Inferior parietal cortex (tissue), 1 donor: Measurements from ENCODE around the gene NOL12.
"Not testable (repeated sequence)": the region's sequence is repeated elsewhere in the genome, so short reads cannot be mapped to it uniquely, and the experiment has no call there.

ENCODE experiments used
- DNase-seq: peaks from one replicate; pipeline ENCODE4 v3.0.0-alpha.2; 2016; ENCODE audit errors: extremely low spot score

Gene NOL12

DNA sequence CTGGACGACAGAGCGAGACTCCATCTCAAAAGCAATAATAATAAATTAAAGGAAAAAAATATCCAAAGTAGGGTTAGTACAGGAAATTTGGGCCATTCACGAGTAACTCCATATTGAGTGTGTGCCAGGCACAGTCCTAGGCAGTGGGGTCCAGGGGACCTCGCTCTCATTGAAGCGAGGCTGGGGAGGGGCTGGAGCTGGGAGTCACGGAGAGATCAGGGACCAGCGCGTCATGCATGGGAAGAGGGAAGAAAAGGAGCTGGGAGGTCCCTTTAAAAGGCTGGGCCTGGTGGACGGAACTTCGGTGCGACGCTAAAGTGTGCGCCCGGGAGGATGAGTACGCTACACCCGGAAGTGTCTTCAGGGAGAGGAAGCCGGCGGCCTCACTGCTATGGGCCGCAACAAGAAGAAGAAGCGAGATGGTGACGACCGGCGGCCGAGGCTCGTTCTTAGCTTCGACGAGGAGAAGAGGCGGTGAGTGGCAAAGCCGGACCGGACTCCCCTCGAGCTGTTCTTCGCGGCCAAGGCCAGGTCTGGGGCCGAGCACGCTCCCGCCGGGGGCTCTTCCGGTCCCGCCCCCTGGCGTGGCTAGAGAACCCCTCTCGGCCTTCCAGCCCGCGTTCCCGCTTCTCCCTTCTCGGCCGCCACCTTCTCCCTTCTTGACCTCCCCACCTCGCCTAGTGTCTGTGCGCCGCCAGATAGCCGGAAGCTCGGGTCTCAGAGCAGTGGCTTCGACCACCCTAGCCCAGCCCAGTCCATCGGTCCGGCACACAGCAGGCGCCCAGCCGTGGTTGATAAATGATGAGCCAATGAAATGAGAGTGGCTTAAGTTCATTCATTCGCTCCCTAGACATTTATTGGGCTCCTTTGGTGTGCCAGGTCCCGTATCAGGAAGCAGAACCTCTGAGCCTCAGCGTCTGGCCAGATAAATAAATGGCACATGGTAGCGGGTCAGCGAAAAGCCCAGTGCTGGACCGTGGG is at the start of gene NOL12:
TSS of gene NOL12 (plus strand) at position 342 of the 981 bp plus-strand sequence. CDS start at position 392, 50 bp downstream.
- DNase-seq, result peak; percentile 93

GRCh38 chr22:37636949-37637273 is 49.2 kb upstream of the NOL12 start:
- DNase-seq, result no peak

- DNase-seq, result no peak
Measured at GRCh38 chr22:37638391-37639069, 47.6 kb upstream of the NOL12 start.

DNA sequence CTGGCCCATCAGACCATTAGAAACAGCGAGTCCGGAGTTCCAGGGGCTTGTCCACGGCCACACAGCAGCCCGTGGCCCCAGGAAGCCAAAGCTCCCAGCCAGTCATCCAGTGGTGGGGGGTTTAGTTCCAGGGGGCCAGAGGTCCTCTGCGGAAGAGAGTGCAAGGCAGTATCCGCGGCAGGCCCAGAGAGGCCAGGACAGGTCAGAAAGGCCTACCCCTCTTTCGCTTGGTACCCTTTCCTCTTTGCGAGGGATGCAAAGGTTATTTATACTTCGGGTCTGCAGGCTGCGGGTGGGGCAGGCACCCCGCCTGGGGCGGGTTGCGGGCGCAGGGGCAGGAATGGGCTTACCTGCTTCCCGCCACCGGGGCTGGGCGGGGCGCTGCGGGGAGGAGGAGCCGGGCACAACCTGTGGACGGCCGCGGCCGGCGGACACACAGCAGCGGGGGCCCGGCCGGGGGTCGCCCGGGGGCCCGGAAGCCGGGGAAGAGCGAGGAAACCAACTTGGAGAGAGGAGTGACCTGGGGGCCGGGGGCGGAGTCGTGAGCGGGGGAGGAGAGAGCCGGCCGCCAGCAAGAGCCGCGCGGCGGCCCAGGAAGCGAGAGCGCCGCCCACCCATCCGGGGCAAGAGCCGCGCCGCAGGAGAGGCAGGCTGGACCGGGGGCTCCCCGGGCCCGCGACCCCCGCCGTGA is 46.9 kb upstream of the NOL12 start, which contains the start of gene SH3BP1:
TSS of gene SH3BP1 (plus strand) at position 600 of the 691 bp plus-strand sequence. CDS start 119 bp downstream, outside the sequence.
- no peak for DNase-seq

DNA sequence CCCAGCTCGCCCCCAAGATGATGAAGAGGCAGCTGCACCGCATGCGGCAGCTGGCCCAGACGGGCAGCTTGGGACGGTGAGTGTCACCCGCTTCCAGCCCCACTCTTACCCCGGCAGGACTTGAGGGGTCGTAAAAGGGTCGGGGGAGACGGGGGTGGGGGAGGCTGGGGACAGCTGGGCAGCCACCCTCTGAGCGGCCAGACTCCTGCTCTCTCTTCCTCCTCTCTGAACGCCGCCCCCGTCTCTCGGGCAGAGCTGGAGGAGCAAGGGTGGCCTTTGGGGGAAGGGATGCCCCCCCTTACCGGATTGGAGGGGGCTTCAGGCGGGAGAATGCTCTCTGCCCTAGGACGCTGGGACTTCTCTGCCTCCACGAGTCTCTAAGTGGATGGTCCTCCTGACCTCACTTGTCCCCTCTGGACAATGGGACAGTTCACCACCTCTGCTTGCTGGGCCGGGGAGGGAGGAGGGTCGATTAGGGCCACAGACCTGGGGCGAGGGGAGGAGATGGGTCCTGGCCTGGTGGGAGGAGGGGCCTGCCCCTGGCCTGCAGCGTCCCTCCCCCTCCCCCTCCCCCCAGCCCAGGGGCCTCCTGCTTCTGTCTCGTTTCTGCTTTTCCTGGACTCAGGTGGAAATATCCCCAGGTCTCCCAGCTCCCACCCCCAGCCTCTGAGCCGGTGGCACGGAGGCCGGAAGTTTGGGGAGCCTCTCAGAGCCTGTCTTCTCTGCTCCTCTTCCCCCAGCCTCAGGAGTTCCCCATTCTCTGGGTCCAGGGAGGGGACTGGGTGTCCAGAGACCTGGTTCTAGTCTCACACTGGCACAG is 46.2 kb upstream of the NOL12 start:
- DNase-seq, result no peak

DNA sequence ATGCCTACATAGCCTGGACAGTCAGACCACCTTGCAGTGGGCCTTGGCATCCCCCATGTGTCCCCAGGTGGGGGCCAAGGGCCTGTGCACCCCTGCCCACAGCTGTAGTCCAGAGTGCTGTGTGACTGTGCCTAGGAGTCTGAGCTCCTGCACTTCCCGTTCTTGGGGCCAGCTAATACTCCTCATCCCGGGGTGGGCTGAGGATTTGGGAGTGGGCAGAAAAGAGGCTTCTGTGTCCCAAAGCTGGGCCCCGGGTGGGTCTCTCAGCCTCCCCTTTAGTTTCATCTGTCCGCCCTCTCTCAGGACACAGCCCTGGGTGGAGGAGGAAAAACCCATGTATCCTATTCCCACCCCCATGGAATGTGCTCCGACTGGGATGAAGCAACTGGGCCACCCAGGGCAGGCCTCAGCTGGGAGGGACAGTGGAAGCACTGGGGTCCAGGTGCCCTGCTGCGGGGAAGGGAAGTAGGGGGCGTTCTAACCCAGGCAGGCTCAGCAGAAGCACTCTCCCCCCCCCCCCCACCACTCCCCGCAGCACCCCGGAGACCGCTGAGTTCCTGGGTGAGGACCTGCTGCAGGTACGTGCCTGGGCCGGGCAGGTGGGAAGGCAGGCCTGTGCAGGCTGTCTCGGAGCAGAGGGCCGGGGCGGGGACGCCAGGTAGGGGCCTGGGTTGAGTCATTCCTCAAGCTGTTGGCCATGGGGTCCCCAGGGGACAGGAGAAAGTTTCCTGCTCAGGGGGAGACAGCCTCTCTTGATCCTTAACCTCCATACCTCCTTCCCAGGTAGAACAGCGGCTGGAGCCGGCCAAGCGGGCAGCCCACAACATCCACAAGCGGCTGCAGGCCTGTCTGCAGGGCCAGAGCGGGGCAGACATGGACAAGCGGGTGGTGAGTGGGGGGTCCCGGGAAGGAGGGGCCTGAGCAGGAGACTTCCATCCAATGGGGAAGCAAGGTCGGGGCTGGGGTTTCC is 45.3 kb upstream of the NOL12 start:
- no peak for DNase-seq

- DNase-seq, result no peak
Measured at GRCh38 chr22:37641561-37641949, 44.6 kb upstream of the NOL12 start.

DNA sequence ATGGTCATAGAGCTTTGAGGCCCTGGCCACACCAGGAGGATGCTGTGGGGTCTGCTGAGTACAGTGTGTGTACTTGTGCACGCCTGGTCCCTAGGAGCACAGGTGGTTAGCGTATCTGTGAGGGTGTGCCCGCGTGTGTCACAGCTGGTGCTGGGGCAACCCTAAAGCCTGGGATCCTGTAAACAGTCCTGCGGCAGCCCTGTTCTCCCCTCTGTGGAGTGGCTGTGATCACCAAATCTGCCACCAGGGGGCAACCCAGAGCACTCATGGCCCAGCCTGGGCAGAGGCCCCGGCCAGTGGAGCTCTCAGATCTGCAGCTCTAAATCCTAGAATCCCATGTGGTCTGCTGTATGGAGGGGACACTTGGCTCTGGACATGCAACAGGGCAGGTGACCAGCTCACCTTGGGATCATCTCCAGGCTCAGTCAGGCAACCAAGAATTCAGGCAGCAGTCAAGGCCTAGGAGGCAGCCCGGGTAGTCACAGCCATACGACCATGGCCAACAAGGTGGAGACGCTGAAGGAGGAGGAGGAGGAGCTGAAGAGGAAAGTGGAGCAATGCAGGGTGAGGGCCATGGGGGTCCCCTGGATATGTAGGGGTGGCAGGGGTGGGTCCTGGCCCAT is 42.8 kb upstream of the NOL12 start:
- peak; percentile 91 for DNase-seq

DNA sequence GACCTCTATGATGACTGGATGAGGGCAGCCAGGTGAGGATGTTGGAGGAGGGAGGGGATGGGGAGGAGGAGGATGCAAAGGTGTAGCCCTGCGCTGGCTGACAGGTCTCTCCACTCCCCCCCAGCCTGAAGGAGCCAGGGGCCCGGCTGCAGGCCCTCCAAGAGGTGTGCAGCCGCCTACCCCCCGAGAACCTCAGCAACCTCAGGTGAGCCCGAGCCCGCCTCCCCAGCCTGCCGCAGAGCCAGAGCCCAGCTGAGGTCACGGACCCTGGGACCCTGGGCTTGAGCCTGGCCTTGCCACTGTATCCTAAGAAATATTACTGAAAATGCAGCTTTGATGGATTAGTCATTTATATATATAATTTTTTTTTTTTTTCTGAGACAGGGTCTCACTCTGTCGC is 38.8 kb upstream of the NOL12 start:
- DNase-seq, result no peak

DNA sequence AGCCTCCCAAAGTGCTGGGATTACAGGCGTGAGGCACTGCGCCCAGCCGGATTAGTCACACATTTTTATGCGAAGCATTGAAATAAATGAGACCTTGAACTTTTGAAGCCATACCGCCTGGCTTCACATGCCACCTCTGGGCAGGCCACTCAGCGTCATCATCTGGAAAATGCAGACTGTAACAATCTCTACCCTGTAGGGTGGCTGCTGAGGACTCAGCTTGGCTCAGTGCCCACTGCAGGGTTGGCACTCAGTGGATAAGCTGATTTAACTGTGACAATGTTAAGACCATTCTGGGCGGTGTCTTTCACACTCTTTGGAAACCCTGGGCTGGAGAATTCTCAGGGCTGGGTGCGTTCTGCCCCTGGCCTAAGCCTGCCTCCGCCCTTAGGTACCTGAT is 38.2 kb upstream of the NOL12 start:
- DNase-seq, result no peak

DNA sequence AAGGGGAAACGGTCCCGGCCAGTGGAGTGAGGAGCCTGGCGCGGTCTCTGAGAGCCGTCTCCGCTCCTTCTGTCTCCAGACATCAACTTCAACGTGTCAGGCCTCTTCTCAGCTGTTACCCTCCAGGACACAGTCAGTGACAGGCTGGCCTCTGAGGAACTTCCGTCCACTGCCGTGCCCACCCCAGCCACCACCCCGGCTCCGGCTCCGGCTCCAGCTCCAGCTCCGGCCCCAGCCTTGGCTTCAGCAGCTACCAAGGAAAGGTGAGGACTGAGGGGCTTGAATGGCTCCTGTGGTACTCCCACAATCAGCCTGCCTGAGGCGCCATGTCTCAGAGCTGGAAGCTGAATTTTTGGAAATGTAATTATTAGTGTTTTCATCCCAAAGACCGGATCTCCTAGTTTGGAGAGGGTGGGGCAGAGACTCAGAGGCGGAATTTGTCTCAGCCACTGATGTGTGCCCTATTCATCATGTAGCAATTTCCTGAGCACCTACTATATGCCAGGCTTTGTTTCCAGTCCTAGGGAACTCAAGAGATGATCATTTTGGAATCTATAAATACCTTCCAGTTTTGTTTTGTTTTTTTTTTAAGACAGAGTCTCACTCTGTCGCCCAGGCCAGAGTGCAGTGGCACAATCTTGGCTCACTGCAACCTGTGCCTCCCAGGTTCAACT is 35.5 kb upstream of the NOL12 start:
- DNase-seq, result no peak

DNA sequence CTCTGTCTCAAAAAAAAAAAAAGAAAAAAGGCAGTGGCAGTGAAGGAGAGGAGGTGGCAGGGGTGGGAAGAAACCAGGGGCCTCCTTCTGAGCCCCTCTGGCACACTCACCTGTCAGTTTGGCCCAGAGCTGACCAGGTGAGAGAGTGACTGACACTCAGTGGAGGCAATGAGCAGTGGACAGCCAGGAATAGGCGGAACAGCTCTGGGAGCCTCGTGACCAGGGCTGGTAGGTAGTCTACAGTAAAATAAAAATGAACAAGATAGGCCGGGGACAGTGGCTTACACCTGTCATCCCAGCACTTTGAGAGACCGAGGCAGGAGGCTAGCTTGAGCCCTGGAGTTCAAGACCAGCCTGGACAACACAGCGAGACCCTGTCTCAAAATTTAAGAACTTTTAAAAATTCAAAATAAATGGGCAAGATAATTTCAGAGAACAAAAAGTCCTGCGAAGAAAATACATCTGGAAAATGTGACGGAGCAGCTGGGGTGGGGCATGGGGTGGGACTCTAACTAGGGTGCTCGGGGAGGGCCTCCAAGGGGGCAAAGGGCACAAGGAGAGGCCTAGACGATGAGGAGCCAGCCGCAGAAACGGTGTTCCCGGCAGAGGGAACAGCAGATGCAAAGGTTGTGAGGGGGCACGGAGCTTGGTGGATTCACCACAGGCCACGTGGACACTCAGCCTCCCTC is 31.4 kb upstream of the NOL12 start:
- DNase-seq, result no peak

GRCh38 chr22:37655252-37655563 is 30.9 kb upstream of the NOL12 start:
- DNase-seq, result no peak

GRCh38 chr22:37656583-37656982 is 29.6 kb upstream of the NOL12 start:
- not testable (repeated sequence) for DNase-seq

DNA sequence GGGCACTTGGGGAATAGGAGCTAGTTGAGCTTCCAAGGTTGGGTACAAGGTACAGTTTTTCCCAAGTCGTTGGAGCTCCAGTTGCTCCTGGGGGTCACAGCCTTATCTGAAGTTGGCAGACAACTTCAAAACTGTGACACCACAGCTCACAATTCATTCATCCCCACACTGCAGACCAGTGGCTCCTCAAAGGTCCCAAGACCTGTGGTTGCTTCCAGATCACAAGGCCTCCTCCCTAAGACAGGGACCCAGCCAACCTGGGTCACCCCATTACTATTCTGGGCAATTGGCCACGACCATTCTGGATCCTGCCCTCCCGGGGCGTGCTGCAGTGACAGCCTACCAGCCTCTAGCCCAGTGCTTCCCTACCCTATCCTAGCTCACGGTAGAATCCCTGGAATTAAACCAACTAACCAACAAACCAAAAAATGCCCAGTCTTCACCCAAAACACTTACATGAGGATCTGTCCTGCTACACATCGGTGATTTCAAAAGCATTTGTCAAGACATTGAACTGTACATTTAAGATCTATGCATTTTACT is 28.5 kb upstream of the NOL12 start:
- DNase-seq, result no peak

GRCh38 chr22:37658133-37659065 is 27.7 kb upstream of the NOL12 start, which contains the start of gene PDXP:
Gene PDXP (plus strand): TSS chr22:37658723. CDS start chr22:37658783, 60 bp downstream.
- peak; percentile 99 for DNase-seq
